Stimulated activated CD4-positive, alpha-beta T cell treated with anti-CD3 and anti-CD28 coated beads, TNF-alpha, amount 100 ng/mL, for 48 hours (primary cell): ENCODE results near the gene IFT122.
"Not testable (repeated sequence)": the region's sequence is repeated elsewhere in the genome, so short reads cannot be mapped to it uniquely, and the experiment has no call there.

Experiments
- DNase-seq, 3 donors: peaks; one replicate each; pipeline ENCODE4 v3.0.0-alpha.2; 2020; ENCODE audit warnings: low read depth in 3 of 3

Gene IFT122, protein sequence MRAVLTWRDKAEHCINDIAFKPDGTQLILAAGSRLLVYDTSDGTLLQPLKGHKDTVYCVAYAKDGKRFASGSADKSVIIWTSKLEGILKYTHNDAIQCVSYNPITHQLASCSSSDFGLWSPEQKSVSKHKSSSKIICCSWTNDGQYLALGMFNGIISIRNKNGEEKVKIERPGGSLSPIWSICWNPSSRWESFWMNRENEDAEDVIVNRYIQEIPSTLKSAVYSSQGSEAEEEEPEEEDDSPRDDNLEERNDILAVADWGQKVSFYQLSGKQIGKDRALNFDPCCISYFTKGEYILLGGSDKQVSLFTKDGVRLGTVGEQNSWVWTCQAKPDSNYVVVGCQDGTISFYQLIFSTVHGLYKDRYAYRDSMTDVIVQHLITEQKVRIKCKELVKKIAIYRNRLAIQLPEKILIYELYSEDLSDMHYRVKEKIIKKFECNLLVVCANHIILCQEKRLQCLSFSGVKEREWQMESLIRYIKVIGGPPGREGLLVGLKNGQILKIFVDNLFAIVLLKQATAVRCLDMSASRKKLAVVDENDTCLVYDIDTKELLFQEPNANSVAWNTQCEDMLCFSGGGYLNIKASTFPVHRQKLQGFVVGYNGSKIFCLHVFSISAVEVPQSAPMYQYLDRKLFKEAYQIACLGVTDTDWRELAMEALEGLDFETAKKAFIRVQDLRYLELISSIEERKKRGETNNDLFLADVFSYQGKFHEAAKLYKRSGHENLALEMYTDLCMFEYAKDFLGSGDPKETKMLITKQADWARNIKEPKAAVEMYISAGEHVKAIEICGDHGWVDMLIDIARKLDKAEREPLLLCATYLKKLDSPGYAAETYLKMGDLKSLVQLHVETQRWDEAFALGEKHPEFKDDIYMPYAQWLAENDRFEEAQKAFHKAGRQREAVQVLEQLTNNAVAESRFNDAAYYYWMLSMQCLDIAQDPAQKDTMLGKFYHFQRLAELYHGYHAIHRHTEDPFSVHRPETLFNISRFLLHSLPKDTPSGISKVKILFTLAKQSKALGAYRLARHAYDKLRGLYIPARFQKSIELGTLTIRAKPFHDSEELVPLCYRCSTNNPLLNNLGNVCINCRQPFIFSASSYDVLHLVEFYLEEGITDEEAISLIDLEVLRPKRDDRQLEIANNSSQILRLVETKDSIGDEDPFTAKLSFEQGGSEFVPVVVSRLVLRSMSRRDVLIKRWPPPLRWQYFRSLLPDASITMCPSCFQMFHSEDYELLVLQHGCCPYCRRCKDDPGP

DNA sequence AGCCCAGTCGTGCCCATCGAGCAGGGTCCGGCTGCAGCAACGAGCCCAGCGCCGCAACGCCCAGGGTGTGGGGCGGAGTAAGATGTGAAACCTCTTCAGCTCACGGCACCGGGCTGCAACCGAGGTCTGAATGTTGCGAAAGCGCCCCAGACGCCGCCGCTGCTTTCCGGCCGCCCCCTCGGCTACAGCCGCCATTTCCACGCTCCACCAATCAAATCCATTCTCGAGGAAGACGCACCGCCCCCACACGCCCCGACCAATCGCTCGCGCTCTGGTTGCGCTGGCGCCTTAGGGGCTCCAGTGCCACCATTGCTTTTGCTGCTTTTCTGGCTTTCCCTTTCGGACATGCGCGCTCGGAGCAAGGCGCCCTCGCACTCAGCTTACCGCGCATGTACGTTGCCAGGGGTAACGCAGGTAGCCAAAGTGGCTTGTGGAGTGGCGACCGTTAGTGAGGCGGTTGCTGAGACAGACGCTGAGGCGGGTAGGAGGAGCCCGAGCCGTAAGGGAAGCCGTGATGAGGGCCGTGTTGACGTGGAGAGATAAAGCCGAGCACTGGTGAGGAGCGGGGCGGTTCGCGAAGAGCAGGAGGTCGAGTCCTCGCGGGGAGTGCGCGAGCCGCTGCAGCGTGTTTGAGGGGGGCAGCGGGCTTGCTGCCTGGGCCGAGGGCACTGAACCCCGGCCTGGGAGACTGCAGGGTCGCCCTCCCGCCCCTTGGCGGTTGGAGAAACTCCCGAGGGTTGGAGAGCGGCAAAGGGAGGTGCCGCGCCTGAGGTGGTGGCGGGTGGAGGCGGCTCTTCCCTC is at the start of gene IFT122, which contains the start of gene MBD4:
TSS of gene IFT122 (plus strand) at position 408 of the 801 bp plus-strand sequence. CDS start at position 515, 107 bp downstream.
TSS of gene MBD4 (minus strand) at position 132 of the 801 bp plus-strand sequence. CDS start at position 17, 115 bp downstream.
- DNase-seq, result peak; percentile 97 to 99 (median 99)

DNA sequence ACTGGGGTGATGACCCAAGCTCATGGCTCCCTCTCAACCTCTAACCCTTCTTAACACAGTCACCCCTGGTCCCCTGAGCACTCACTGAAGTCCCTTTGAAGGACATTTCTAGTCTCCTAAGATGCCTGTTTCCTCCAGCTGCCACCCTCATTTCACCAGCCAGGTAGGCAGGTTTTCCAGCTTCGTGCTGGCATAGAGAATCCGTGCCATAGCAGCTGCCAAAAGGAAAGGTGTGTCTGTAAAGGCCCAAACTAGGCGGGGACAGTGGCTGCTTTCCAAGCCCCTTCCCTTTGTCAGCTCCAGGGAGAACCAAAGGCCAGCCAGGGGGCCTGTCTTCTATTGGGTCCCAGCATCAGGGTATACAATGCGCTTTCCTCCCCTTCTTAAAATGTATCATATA is 48.4 kb upstream of the IFT122 start:
- DNase-seq, result not testable (repeated sequence)

DNA sequence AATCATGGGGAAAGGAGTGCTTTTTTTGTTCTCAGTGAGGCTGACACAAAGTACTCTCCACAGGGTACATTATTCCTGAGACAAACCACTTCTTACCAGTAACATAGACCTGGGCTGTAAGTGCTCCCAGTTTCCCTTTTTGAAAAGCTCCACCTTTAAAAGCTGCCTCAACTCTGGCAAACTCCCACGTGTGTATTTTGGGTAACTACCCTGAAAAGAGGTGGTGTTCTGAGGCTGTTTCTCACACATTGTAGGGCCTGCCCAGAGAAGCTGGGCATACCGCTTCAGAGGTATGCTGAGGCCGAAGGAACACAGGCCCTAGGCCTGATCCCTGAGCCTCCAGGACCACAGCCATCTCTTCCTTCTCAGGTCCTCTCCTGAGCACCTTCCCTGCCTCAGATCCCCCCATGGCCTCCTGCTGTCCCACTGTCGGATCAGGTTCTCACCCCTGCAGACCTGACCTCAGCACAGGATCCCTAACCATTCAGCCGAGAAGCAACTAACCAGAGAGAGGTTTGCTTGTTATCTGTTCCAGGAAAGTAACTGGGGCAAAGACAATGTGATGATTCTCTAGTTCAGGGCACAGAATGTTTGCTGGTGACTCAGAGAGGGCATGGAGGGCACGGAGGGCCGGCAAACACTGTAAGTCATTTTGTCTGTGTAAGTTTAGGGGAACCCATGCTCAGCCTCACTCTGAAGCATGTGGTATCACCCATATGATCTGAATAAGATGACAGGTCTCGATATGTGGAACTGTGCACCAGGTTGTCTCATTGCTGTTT is 47.7 kb upstream of the IFT122 start:
- DNase-seq, result not testable (repeated sequence)

DNA sequence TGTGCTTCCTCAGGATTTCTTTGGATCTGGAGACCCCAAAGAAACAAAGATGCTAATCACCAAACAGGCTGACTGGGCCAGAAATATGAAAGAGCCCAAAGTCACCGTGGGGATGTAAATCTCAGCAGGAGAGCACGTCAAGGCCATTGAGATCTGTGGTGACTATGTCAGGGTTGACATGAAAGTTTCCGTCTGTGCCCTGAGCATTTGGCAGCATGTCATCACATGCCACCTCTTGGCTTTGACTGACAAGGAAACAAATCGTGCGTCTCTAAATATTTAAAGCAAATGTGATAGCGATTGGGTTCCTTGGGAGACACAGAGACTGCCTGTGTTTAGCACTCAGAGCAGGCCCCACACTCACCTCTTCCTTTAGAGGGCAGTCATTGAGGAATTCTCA is 46.8 kb upstream of the IFT122 start:
- no peak for DNase-seq

DNA sequence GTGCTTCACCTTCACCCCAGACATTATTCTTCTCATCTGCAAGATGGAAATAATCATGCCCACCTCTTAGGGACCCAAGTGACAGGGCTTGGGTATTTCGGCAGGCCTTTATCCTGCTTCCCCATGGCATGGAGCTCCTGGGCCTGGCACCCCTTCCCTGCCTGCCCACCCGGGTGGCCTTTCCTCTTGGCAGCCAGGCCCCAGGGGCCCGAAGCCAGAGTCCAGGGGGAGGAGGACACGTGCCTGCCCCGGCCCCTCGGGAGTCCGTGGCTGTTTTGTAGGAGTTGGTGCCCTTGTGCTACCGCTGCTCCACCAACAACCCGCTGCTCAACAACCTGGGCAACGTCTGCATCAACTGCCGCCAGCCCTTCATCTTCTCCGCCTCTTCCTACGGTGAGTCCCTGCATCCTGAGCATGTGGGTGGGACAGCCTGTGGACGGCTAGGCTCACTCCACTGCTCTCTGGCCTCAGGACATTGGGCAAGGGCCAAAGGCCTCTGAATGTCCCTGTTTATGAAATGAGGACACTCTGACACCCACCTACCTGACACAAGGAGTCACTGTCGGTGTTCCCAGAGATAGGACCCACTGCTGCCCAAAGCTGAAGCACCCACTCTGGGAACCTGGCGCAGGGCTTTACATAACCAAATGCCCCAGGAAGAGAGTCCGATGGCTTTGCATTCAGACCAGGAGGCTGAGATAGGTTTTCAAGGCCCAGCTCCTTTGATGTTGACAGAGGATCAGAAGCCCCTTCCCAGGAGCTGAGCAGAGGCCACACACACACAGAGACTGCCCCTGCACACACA is 46.1 kb upstream of the IFT122 start:
- not testable (repeated sequence) for DNase-seq

DNA sequence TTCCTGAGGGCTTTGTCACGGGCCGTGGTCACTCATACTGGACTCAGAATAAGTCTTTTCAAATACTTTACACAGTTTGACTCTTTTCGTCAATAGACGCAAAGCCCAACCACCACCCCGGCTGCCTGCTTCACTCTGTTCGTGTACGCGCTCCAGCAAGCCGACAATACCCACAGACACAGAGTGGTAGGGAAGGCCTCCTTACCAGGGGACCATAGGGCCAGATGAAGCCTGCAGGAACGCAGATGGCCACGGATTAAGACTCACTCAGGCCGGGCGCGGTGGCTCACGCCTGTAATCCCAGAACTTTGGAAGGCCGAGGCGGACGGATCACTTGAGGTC is 41.2 kb upstream of the IFT122 start:
- no peak for DNase-seq

DNA sequence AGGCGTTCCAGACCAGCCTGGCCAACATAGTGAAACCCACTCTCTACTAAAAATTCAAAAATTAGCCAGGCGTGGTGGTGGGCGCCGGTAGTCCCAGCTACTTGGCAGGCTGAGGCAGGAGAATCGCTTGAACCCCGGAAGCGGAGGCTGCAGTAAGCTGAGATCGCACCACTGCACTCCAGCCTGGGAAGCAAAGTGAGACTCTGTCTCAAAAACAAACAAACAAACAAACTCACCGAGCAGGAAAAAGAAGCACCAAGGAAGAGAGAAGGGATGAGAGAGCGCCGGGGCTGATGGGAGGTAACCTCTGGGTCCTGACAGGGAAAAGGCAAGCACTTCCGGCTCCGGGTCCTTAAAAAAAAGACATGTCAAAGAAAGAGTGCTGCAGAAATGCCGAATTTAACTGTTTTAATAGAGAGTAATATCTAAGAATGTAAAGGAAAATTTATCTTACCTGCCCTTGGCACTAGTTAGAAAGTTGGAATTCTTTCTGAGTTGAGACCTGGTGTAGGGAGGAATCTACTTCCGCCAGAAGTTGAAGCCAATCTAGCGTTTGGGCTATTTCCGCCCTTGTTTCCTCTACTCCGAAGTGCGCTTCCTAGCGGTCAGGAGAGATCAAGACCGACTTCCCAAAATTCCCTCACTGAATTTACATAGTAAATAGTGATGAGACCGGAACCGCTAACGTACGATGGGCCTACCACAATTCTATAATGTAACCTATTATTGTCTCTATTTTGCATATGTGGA is 40.7 kb upstream of the IFT122 start:
- DNase-seq, result peak; percentile 57 to 66 (median 62)

DNA sequence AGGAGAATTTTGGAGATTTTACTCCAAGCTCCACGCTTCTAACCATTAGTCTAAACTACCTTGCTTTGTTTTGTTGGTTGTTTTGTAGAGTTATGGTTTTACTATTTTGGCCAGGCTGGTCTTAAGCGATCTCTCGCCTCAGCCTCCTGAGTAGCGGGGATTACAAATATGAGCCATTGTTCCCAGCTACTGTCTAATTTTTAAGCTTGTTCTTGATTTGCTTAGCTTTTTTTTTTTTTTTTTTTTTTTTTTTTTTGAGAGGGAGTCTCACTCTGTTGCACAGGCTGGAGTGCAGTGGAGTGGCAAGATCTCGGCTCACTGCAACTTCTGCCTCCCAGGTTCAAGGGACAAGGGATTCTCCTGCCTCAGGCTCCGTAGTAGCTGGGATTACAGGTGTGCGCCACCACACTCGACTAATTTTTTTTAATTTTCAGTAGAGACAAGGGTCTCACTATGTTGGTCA is 40.1 kb upstream of the IFT122 start:
- DNase-seq, result no peak

DNA sequence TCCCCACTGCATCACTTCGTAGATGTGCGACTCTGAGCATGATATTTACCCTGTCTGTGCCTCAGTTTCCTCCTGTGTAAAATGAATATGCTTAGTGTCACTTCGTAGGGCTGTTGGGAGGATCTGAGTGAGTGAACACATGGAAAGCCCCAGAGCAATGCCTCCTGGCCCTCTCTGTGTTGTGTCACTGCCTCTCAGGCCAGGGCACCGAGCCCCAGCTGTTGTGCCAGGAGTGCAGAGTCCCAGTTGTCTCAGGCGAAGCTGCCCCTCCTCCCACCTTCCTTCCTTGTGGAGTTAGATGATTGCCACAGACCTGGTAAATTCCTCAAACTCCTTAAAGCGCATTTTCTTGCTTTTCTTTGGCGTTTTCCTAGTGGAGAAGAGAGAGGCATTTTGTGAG is 37.8 kb upstream of the IFT122 start:
- DNase-seq, result no peak

DNA sequence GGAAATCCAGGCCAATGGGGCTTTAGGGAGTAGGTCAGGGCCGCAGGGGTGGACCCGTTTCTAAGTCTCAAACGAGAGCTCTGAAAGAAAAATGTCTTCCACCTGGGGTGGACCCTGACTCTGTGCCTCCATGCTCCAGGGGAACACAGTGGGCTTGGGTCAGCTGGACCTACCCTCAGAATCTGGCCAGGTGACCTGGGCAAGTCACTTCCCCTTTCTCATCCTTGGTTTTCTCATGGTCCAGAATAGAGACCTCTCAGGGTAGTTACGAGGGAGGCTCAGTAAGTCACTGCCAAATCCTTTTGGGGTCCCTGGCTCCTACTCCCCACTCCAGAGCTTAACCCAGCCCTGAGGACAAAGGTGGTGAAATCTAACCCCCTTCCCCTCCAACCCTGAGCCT is 37.4 kb upstream of the IFT122 start:
- no peak for DNase-seq

DNA sequence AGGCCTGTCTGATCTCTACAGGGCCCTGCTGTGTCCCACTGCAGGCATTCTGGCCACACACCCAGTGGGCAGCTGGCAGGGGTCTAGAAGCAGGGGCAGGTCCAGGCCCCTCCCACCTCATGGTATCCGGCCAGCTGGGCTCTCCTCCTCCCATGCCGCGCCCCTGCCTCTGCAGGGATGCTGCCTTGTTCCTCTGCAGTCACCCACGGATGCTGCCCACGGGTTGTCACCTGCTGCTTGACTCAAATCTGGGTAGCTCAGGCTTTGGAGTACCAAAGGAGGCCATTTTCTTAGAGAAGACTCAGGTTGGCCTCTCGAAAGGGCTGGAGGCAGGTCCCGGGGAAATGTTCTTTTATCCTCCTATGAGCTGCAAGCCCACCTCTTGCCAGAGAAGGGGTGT is 36.6 kb upstream of the IFT122 start:
- no peak for DNase-seq

DNA sequence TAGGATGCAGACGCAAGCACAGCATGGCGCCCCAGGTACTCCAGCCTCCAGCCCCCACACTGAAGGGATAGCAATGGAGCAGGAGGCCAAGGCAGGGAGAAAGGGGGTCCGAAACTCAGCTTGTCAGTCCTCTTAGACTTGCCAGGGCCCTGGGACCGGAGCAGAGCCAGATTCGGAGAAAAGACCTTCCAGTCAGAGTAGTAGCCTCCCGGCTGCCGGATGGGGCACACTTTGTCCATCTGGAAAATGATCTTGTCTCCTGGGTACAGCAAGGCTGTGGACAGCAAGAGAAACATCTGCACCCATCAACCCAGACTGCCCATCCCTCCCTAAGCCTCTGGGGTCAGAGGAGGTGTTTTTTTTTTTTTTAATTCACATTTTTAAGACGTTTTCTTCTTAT is 35.9 kb upstream of the IFT122 start:
- no peak for DNase-seq

DNA sequence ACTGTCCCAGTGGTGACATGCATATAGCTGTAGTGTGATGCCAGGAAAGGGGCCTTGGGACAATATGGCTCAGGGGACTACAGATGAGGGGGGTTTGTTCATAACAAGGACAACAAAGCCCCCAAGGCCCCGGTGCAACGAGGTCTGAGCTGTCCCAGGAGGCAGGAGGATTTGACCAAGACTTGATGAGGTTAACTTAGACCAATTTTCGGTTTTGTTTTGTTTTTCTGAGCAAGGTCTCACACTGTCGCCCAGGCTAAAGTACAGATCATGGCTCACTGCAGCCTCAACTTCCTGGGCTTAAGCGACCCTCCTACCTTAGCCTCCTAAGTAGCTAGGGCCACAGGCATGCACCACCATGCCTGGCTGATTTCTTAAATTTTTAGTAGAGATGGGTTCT is 35.4 kb upstream of the IFT122 start:
- DNase-seq, result no peak

DNA sequence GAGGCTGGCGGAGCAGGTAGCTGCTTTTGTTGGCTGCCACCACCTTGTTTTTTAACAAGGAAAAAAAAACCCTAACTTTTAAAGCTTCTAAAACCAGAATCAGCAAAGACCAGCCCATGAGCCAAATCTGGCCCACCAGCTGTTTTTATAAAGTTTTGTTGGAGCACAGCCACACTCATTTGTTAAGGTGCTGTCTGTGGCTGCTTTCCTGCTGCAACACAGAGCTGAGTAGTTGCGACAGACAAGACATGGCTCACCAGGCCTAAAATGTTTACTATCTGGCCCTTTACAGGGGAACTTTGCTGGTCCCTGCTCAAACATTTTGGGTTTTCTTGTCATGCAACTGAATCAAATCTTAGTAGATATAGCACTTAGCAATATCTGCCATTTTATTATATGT is 30.5 kb upstream of the IFT122 start:
- DNase-seq, result no peak

DNA sequence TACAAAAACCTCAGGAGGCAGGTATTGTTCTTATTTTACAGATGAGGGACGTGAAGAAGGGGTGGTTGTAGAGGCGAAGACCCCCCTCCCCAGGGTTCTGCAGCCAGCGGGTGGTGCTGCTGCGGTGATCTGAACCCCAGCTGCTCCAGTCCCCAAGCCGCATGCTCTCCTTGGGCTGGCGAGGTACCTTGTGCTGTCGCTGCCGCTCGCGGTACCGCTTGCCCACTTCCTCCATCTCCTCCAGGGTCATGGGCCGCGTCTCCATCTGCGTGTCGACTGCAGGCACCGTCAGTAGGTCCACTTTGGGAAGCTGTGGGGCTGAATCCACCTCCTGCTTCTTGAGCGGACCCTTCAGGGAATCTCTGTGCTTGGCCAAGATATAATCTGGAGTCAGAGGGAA is 29.1 kb upstream of the IFT122 start:
- DNase-seq, result no peak

DNA sequence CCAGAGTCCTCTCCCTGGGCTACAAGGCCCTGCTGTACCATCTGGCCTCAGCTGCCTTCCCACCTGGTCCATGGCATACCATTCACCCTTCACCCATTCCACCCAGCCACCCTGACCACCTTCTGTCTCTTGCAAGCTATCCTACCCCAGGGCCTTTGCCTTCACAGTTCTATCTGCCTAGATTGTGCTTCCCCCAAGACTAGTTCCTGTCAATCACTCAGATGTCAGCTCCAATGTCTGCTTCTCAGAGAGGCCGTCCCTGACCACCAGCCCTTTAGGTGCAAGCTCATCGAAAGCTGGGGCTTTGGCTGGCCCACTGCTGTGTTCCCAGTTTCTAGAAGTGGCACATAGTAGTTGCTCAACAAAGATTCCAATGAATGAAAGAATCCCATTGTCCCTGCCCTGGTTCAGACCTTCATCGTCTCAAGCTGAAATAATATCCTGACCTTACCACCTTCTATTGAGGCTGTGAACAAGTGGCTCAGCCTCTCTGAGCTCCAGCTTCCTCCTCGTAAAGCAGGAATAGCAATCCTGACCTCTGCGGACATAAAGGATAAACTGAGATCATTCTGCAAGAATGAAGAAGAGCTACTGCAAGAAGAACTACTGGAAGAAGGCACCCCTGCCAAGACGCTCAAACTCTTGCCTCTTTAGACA is 27.4 kb upstream of the IFT122 start:
- DNase-seq, result no peak

DNA sequence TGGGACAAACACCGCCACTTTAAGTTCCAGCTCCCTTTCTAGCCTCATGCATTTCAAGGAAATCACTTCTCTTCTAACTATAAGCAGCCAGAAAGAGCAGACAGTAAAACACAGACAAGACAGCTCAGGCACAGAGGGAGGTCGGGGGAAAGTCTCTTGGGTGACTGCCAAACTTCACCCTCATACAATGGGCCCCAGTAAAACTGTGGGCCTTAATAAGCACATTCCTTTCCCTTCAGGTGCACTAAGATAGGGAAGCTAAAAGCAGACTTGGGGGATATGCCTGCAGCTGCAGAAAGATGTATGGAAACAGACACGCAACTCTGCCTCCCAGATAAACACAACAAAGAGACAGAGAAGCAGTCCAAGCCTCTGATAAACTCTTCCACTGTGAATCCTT is 26.8 kb upstream of the IFT122 start:
- not testable (repeated sequence) for DNase-seq
